Measurements from ENCODE around the gene ZBTB21.
A peak's percentile ranks its signal among the peaks of the same experiment; 100 is the strongest.
"Not testable (repeated sequence)": the region's sequence is repeated elsewhere in the genome, so short reads cannot be mapped to it uniquely, and the experiment has no call there.

Gene ZBTB21

DNA sequence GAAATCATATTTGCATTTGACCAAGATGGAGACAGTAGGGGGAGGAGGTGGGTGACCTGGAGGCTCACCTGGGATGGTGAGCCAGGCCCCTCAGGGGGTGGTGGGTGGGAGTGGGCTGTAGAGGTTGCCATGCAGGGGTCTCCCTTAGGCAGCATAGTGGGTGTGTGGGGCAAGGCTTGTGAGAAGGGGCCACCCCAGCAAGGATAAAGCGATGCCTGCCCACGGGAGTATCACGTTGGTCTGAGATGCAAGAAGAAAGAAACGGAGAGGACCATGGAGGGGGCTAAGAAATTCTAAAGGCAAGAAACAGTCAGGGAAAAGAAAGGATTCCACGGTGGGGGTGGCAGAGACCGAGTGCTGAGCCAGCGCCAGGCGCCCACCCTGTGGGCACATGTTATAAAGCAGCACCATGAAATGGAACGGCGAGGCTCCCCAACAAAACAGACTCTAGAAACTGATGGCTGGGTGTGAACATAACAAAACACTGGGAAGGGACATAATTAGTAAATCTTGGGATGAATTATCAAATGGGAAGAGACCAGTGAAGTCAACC, 44.6 kb downstream of the ZBTB21 start:
- no peak for DNase-seq

- DNase-seq, result no peak
These were observed 45.1 kb downstream of the ZBTB21 start for GRCh38 chr21:41965045-41965444.

GRCh38 chr21:41964171-41964570, 46.0 kb downstream of the ZBTB21 start:
- no peak for DNase-seq

DNA sequence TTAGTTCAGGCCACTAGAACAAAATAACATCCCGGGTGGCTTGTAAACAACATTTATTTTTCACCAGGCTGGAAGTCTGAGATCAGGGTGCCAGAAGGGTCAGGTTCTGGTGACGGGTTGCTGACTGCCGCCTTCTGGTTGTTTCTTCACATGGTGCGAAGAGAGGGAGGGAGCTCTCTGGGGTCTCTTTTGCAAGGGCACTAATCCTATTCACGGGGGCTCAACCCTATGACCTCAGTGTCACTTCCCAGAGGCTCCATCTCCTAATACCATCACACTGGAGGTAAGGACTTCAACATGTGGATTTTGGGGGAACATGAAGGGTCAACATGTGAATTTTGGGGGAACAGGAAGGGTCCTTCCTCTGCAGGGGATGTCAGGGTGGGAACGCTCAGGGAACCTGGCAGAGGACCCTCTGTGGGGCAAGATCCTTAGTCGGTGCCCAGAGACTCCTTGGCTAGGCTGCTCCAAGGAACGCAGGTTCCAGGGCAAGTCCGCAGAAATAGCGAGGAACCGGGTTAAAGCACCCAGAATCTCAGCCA, 47.7 kb downstream of the ZBTB21 start:
- DNase-seq, result no peak

DNA sequence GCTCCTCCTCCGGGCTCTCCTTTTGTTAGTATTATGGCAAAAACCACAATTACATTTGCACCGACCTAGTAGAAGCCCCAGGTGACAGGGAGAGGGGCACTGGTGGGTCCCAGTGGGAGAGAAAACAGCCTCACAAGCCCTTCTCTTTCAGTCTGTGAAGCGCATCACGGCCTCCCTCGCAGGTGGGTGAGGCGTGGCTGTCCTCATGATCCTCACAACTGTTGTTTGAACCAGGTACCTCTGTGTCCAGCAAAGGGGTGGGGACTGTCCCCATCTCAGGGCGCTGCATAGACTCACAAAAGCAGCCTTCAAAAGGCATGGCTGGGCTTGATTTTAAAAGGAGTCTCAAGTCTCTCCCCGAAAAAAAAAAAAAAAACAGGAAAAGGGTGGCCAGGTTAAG, 48.4 kb downstream of the ZBTB21 start:
- no peak for DNase-seq

DNA sequence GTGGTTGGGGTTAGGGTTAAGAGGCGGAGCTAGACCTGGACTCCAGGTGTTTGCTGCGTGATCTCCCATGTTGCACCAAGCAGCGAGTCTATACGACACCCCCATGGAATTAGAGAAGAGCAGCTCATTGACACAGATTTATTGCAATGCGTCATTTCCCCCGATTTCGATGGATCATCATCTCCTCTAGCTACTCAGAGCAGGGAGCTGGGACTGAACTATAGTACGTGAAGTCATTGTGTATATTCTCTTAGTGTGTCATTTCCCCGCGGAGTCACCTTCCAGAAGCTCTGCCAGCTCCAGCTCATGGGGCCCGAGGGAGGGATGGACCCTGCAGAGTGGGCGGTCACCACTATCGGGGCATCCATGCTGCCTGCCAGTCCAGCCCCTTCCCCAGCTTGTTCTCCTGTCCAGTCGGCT, 48.9 kb downstream of the ZBTB21 start:
- DNase-seq, result no peak

DNA sequence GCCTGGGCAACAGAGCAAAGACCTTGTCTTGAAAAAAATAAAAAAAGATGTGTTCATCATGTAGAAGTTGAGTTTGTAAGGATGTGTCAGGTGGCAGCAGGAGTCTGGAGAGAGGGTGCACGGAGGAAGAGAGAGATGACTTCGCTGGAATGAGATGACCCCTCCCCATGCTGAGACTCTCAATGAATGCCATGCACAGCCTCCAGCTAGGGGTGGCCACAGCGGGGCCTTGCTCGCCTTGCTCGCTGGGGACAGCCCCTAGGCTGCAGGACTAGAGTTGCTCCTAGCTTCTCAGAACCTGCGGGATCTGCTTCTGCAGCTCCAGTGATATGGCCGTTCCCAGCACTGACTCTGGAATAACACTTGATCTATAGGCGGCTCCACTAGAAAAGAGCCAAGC, 49.8 kb downstream of the ZBTB21 start:
- DNase-seq, result no peak

DNA sequence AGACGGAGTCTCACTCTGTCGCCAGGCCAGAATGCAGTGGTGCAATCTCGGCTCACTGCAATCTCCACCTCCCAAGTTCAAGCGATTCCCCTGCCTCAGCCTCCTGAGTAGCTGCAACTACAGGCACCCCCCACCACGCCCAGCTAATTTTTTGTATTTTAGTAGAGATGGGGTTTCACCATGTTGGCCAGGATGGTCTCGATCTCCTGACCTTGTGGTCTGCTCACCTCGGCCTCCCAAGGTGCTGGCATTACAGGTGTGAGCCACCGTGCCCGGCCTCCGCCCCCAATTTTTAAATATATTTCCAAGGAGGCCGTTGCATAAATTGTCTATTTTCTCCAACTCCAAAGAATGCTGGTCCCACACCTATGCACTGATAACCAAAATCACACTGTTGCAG, 50.5 kb downstream of the ZBTB21 start:
- not testable (repeated sequence) for DNase-seq

DNA sequence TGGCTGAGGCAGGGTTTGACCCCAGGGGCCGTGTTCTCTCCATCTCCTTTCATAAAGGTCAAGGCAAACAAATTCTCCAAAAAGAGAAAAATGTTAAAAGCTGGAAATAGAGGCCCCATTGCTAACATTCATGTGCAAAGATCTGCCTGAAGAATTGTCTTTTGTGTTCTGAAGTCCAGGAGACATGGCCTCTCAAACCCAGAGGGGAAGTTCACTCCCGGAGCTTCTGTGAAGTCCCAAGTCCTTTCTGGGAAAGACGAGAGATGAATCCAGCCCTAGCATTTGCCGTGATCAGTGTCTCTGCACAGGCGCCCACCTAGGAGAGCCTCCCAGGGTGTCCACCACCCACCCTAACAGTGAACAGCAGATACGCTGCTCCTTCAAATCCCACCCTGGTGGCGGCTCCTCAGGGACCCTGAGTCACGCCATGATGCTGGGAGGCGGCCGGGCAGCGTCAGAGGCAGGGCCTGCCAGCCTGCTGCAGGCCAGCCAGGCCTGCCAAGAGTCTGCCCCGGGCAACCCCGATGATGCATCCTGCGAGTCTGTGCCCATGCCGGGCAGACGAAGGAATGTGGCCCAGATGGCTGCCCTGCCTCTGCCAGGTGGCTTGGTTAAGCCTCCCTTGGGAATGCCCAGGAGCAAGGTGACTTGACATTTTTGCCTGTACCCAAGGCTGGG, 51.1 kb downstream of the ZBTB21 start:
- DNase-seq, result peak; percentile 21 to 66

GRCh38 chr21:41957991-41958766, 52.0 kb downstream of the ZBTB21 start:
- peak; percentile 87 to 92 for DNase-seq

GRCh38 chr21:41956926-41957729, 53.0 kb downstream of the ZBTB21 start:
- DNase-seq, result peak; percentile 10 to 55

DNA sequence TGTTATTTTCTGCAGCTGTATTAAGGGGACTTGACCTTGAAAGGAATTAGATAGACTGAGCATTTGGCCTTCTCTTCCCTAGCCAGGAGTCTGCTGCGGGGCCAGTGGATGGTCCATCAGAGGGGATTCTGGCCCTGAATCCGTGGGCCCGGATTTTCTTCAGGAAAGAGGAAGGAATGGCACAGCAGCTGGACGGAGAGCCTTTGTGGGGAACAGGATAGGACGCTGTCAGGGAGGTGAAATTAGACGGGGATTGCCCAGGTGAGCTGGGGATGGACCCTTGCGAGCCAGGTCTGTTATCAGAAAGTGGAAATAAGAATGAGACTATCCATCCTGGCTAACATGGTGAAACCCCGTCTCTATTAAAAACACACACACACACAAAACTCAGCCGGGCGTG, 54.6 kb downstream of the ZBTB21 start:
- DNase-seq, result no peak

GRCh38 chr21:41954654-41955499, 55.3 kb downstream of the ZBTB21 start:
- DNase-seq, result no peak

DNA sequence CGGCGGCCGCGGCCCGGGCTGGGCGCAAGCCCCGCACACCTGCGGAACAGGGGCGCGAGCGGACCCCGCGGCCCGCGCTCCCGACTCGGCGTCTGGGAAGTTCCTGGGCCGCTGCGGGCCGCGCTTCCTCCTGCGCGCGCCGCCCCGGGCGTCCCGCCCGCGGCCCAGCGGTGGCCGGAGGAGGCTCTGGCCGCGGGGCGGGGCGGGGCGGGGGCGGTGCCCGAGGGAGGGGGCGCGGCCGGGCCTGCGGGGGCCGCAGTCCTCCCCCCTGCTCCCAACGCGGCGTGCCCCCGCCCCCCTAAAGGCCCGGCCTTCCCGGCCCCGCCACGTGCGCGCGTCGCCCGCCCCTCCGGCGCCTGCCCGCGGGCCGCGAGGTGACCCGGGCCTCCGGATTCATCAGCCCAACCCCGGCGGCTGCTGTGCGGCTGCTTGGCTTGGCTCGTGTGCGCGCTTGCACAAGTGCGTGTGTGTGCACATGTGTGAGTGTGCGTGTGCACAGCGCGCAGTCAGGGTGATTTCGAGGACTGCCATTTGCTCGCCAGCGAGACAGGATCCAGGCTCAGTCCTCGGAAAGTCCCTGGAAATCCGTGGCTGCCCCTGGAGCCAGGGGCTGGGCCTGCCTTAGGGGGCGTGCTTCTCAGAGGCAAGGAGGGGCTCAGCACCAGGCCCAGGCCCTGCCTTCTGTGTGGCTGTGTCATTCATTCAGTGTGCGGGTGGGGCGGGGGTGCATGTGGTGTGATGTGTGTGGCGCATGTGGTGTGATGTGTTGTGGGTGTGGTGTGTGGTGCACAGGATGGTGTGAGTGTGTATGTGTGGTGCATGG, 56.1 kb downstream of the ZBTB21 start, which contains the start of gene C2CD2:
Gene C2CD2 (minus strand): TSS at position 188 of the 823 bp plus-strand sequence. CDS start 370 bp downstream, outside the sequence.
- peak in 1 of 2 experiments; percentile 58 for DNase-seq

GRCh38 chr21:41953249-41953830, 56.8 kb downstream of the ZBTB21 start:
- peak in 1 of 2 experiments; percentile 25 for DNase-seq

DNA sequence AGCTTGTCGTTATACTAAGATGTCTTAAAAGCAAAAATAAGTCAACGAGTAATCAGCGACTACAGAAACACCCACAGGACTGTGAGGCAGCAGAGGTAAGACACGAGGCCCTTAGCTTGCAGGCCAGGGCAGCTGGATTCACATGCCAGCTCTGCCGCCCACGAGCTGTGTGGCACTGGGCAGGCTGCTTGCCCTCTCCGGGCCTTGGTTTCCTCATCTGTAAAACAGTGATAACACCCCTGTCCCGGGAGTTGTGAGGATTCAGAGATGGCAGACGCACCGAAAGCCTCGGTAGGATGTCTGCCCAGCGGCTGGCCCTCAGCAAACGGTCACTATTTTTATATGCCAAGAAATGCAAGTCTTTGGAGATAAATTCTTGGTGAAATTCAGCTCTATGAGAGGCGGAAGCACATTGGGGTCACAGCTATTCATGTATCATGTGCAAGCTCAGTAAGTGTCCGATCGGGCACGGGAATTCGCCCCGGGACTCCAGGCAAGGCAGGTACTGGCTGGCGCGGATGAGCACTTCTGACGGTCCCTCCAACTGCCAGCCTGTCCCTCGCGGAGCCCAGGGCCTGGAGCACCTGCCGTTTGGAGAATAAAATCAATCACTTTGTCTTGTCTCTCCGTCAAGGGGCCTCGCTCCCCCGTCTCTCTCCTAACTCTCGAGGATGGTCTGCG, 57.5 kb downstream of the ZBTB21 start:
- peak in 1 of 2 experiments; percentile 29 for DNase-seq

DNA sequence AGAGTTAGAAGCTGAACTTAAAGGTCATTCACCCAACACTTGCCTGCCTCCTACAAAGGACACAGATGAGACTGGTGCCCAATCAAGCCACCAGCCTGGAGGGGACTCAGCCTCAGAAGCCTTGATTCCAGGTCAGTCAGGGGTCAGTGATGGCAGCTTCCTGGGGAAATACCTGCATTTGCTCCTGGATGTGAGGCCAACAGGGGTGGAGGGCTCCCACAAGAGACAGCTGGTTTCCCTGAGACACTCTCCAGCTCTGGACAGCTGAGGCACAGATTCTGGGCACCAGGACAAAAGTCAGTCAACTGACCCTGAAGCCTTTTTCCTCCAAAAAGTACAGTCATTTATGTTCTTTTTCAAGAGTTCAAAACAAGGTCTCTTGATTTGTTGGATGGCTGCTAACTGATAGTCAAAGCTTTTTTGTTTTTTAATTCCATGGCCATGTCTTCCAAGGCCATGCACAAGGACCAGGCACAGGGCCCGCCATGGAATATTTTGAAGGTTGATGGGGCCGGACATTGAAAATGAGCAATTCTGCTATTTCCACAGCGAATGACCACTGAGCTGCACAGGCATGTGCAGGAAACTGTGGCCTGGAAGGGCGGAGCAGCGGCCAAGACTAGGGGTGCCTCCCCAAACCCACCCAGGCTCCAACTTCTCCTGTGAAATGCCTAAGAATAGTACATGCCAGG, 58.1 kb downstream of the ZBTB21 start:
- DNase-seq, result no peak

- DNase-seq, result peak; percentile 34 to 54
These were observed 59.2 kb downstream of the ZBTB21 start for GRCh38 chr21:41950941-41951351.

GRCh38 chr21:41949631-41950030, 60.5 kb downstream of the ZBTB21 start:
- DNase-seq, result not testable (repeated sequence)
